Cardiac fibroblast (primary cell): Measurements from ENCODE around the gene OR8A1.

Experiments used
- DNase-seq, 2 donors: peaks; one replicate each; pipeline versions ENCODE4 v3.0.0 to v3.0.0-alpha.2; 2010; ENCODE audit warnings: low read depth in 2 of 2
- H3K4me3 ChIP-seq, 2 donors: replicated peaks in 1 of 2; 1 replicate in 1 of 2; 2 replicates in 1 of 2; pipeline ENCODE4 v1.5.1; 2011; ENCODE audit warnings: low read depth in 2 of 2, low read length in 2 of 2, mild to moderate bottlenecking in 2 of 2, moderate library complexity in 1 of 2
- CTCF ChIP-seq: IDR thresholded peaks from one replicate; pipeline ENCODE4 v1.5.1; 2011; ENCODE audit warnings: low read depth, mild to moderate bottlenecking, low read length, inconsistent platforms

The OR8A1 gene

DNA sequence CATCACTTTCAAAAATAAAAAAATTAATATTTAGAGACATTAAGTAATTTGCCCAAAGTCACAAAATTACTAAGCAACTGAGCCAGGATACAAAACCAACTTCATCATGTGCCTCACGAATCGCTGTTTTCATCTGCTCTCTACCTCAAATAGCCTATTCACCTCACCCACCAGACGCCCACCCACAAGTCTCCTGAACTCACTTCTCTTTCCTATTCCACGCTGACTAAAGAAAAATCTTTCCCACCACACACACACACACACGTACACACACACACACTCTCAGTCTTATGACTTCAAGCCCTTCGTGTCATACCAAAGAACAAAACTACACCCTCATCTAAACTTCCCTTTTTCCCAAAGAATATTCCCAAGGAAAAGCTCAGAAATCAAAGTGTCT lies 28.6 kb upstream of the OR8A1 start:
- H3K4me3 ChIP-seq = no peak overlapping the region
- no peak for TF ChIP-seq CTCF
- DNase-seq = no peak

GRCh38 chr11:124543145-124543544 lies 26.7 kb upstream of the OR8A1 start:
- no peak for DNase-seq
- TF ChIP-seq CTCF = no peak
- no peak overlapping the region for H3K4me3 ChIP-seq

DNA sequence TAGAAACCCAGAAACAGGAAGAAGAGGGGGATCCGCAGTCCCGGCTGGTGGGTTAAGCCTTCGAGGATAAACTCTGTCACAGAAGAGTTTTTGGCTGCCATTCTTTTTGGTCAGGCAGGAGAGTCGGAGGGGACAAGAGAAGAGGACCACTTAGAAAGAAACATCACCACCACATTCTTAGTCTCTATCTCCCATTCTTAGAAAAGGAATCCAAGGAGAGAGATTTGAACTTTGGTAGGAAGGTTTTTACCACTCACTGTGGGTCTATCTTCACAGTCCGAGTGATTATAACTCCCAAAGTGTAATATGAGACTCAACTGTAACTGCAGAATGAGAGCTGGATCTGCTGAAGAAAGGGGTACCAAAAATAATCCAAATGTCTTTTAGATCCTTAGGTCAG lies 26.2 kb upstream of the OR8A1 start, which contains the start of gene OR8B12:
Gene OR8B12, minus strand, starts transcription at position 101 of the 400 bp plus-strand sequence. Its CDS starts 0 bp downstream, at position 101.
- DNase-seq = no peak
- no peak within 1 kb of the TSS for H3K4me3 ChIP-seq
- TF ChIP-seq CTCF = no peak

GRCh38 chr11:124551189-124551588 lies 18.6 kb upstream of the OR8A1 start:
- DNase-seq = no peak
- H3K4me3 ChIP-seq = no peak overlapping the region
- no peak for TF ChIP-seq CTCF

GRCh38 chr11:124551987-124552386 lies 17.8 kb upstream of the OR8A1 start:
- no peak for TF ChIP-seq CTCF

GRCh38 chr11:124556828-124557227 lies 13.0 kb upstream of the OR8A1 start:
- H3K4me3 ChIP-seq = no peak overlapping the region
- no peak for DNase-seq
- TF ChIP-seq CTCF = no peak

More at GRCh38 chr11:124551987-124552386, 17.8 kb upstream of the OR8A1 start:
- DNase-seq = peak in 1 of 2 donors; percentile 8
- H3K4me3 ChIP-seq = no peak overlapping the region

DNA sequence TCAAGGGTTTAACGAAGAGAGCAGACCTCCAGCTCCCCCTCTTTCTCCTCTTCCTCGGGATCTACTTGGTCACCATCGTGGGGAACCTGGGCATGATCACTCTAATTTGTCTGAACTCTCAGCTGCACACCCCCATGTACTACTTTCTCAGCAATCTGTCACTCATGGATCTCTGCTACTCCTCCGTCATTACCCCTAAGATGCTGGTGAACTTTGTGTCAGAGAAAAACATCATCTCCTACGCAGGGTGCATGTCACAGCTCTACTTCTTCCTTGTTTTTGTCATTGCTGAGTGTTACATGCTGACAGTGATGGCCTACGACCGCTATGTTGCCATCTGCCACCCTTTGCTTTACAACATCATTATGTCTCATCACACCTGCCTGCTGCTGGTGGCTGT lies 363 bp downstream of the OR8A1 start:
- TF ChIP-seq CTCF = no peak
- no peak overlapping the region for H3K4me3 ChIP-seq
- no peak for DNase-seq
